SK-N-MC (cell line): ENCODE measurements around the gene PIK3C3.

Experiments used
- EZH2 ChIP-seq: fragments of 200-600 bp; sonication (generic); IDR thresholded peaks from one replicate; pipeline ENCODE4 v1.6.1; 2017; ENCODE audit warnings: antibody characterized with exemption
- FOXP2 ChIP-seq: optimal IDR thresholded peaks from 2 replicates; pipeline ENCODE3; 2011; ENCODE audit warnings: mild to moderate bottlenecking, moderate library complexity; ENCODE audit not compliant: insufficient read depth; ENCODE audit errors: extremely low read length, control extremely low read depth
- POLR2AphosphoS5 ChIP-seq: IDR thresholded peaks from 2 replicates; pipeline ENCODE4 v1.6.1; 2012; ENCODE audit warnings: mild to moderate bottlenecking, low read depth, low read length, borderline replicate concordance

DNA sequence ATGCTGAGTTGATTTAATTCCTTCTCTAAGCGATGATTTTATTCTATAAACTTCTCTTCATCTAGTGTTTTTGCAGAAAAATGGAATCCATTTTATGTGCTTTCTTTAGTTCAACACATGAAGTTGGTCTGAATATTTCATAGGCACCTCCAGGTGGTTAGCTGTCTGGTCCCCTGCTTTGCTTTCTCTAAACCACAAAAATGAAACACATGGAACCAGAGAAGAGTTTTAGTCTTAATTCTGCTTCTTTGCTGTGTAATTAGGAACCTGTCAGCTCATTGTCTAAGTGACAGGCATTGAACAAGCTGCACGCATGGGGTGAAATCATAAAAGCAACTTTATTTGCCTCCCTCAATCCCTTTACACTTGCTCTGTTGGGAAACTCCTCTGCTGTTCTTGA, 150.4 kb downstream of the PIK3C3 start:
- TF ChIP-seq POLR2AphosphoS5 = no peak
- no peak for TF ChIP-seq EZH2
- no peak for TF ChIP-seq FOXP2
